HG02981 (cell line): ENCODE data around the gene EIF3B.
"Not testable (repeated sequence)": the region's sequence is repeated elsewhere in the genome, so short reads cannot be mapped to it uniquely, and the experiment has no call there.

Source experiments
- ATAC-seq: cut with Tn5 transposase; IDR thresholded peaks from one replicate; pipeline ENCODE4 v1.9.1; 2021; ENCODE audit warnings: mild to moderate bottlenecking, moderate library complexity; ENCODE audit not compliant: unreplicated experiment

EIF3B gene

GRCh38 chr7:2376351-2377154 lies 21.9 kb downstream of the EIF3B start:
- ATAC-seq, result no peak

DNA sequence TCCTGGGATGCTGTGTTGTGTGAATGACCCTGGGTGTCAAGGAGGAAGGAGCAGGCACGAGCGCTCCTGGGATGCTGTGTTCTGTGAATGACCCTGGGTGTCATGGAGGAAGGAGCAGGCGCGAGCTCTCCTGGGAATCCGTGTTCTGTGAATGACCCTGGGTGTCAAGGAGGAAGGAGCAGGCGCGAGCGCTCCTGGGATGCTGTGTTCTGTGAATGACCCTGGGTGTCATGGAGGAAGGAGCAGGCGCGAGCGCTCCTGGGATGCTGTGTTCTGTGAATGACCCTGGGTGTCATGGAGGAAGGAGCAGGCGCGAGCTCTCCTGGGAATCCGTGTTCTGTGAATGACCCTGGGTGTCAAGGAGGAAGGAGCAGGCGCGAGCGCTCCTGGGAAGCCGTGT lies 22.9 kb downstream of the EIF3B start:
- not testable (repeated sequence) for ATAC-seq

GRCh38 chr7:2378125-2378524 lies 23.5 kb downstream of the EIF3B start:
- ATAC-seq, result not testable (repeated sequence)

- ATAC-seq, result no peak
Observed at GRCh38 chr7:2379161-2379560, 24.5 kb downstream of the EIF3B start.

DNA sequence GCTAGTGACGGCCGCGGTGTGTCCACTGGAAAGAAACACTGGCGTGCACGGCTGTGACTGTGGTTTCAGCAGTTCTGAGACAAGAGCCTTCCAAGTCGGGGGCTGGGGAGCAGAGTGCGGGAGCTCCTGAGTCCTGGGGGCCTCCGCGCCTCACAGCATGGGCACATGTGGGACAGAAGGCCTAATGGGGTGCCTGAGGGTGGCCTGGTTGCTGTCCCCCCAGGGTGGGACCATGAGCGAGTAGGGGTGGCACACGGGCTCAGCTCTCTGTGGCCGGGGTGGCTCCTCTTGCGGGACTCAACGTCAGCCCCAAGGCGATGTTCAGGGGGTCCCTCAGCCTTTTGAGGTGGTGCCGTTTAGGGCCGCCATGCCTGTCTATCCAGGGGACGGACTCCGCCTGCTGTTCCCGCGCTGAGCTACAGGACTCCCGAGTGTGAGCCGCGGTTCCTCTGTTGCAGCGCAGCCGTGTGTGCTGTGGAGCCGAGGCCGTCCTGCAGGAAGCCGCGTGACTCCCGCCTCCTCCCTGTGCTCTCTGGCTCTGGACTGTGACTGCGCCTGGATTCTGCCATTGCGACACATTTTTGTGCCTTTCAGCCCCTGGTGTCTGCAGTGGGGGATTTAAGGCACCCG lies 25.3 kb downstream of the EIF3B start:
- no peak for ATAC-seq

- no peak for ATAC-seq
Observed at GRCh38 chr7:2380461-2380860, 25.8 kb downstream of the EIF3B start.

DNA sequence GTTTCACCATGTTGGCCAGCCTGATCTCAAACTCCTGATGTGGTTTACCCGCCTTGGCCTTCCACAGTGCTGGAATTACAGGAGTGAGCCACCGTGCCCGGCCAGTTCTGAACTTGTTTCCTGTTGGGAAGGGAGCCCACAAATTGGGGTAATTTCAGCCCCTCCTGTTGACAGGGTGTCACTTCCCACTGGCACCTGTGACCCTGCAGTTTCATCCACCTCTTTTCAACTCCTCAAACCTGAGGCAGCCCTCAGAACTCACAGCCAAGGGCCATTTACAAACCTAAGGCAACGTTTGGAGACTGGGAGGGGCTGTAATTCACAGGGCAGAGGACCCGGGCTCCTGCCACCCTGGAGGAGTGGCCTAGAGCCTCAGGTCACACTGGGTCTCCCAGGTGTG lies 26.6 kb downstream of the EIF3B start:
- no peak for ATAC-seq

DNA sequence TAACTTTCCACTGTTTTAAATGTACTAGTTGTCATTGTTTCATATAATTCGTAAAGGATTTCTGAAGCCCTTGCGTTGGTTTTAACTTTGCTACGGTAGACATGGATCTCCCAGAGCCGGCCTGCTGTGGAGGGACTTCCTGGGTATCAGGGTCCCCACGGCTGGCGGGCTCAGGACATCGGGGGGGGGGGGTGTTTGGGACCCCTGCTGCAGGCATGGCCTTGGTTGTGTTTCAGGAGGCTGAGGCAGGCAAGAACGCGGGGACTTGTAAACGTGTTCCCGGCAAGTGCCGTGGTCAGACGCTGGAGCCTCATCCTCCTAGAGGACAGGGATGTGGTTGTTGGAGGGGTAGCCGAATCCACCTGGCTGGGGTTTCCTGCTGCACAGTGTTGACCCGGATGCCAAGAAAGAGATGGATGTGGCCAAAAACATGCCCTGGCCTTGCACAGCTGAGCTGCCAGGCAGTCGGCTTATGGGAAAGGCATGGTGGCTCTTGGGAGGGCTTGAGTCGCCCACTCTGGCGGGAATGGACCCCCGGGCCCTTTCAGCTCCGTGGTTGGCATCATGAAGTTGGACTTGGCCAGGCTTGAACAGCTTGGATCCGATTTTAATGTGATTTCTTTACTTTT lies 27.4 kb downstream of the EIF3B start:
- no peak for ATAC-seq

GRCh38 chr7:2383543-2384274 lies 29.1 kb downstream of the EIF3B start:
- no peak for ATAC-seq

- ATAC-seq, result no peak
Observed at GRCh38 chr7:2384354-2385243, 30.0 kb downstream of the EIF3B start.

DNA sequence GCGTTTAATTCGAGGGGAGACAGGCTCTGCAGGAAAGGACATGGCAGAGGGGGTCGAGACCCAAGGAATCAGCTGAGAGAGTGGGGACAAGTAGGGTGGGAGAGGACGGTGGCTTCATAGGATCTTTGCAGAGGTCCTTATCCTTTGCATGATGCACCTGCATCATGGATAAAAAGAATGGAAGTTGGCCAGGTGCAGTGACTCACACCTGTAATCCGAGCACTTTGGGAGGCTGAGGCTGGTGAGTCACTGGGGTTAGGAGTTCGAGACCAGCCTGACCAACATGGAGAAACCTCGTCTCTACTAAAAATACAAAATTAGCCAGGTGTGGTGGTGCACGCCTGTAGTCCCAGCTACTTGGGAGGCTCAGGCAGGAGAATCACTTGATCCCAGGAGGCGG lies 31.5 kb downstream of the EIF3B start:
- ATAC-seq, result not testable (repeated sequence)

- ATAC-seq, result no peak
Observed at GRCh38 chr7:2386964-2387669, 32.5 kb downstream of the EIF3B start.

DNA sequence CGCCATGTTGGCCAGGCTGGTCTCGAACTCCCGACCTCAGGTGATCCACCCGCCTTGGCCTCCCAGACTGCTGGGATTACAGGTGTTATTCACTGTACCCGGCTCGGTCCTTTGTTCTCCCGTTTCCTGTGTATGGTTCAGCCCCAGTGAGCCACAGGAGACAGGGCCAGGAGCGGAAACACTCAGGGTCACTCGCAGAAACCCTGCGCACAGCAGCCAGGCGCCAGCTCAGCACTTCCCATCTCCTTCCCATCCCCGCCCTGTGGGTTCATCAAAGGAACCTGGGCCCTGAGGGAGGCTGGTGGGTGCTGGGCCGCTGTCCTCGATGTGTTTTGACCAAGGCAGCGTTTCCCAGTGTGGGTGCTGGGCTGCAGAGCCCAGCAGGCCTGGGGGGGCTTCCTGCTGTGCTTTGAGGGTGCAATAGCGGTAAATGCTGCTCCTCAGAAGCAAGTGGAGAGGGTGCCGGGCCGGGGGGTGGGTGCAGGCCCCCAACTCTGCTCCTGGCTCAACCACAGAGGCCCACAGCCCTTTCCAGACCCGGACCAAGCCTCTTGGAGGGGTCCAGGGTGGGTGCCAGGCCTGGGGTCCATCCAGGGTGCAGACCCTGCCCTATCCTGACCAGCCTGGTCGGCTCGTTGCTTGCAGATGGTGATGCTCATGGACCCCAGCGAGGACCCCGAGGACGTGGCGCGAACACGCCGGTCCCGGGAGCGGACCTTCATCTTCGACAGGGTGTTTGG lies 33.4 kb downstream of the EIF3B start:
- no peak for ATAC-seq

- ATAC-seq, result no peak
Observed at GRCh38 chr7:2388637-2388954, 34.0 kb downstream of the EIF3B start.

DNA sequence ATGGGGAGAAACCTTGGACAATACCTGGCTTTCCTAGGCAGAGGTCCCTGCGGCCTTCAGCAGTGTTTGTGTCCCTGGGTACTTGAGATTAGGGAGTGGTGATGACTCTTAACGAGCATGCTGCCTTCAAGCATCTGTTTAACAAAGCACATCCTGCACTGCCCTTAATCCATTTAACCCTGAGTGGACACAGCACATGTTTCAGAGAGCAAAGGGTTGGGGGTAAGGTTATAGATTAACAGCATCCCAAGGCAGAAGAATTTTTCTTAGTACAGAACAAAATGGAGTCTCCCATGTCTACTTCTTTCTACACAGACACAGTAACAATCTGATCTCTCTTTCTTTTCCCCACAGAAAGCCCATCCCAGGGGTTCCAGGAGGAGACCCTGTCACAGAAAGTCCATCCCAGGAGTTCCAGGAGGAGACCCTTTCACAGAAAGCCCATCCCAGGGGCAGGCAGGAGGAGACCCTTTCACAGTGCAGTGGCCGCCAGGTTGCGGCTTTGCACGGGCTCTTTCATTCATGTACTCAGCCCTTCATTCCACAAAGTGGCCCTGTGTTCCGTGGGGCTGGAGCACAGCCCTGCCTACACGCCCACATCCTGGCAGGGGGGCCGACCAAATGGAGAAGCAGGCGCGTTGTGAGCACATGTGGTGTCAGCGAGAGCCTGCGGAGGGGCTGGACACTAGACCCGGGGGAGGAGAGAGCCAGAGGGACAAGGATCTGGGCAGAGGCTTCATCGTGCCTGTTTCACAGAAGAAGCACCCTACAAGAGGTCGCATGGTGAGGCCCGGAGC lies 35.6 kb downstream of the EIF3B start:
- not testable (repeated sequence) for ATAC-seq

DNA sequence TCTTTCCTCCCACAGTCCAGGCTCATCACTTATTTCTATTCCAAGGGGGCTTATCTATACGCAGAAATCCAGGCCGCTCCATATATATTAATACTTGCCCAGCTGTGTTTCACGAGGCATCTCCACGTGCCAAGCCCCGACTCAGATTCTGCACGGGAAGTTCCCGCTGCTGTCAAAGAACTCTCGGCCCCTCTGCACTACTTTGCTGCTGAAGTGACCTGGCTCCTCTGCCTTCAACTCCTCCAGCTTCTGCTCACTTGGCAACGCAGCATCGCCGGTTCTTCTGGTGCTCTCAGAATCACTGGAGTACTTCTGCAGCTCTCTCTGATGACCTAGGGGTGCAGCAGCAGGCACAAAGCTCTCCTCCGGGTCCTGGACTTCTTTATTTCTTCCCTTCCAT lies 39.1 kb downstream of the EIF3B start:
- no peak for ATAC-seq

GRCh38 chr7:2394566-2395082 lies 40.0 kb downstream of the EIF3B start:
- ATAC-seq, result no peak

- ATAC-seq, result no peak
Observed at GRCh38 chr7:2398506-2398905, 43.9 kb downstream of the EIF3B start.
